Small intestine (tissue), 7 donors: ENCODE results near the gene ATF6. TPM values are rescaled to one million over a fixed set of nuclear protein-coding genes. Genes with fewer than 3 reads are reported as not detected.
A peak's percentile ranks its signal among the peaks of the same experiment; 100 is the strongest.

Experiments
- DNase-seq, 2 donors: peaks; one replicate each; pipeline versions ENCODE4 v3.0.0 to v3.0.0-alpha.2; 2013
- FAIRE-seq: peaks from 2 replicates; lab custom pipeline; 2012; peaks lifted over from hg19 to GRCh38; lab: Jason Lieb, UNC
- H3K27ac ChIP-seq, 3 donors: one replicate each; pipeline ENCODE4 v1.5.1; 2013; ENCODE audit warnings: low read length in 2 of 3, mild to moderate bottlenecking in 2 of 3, control low read depth in 1 of 3, inconsistent platforms in 1 of 3, low read depth in 1 of 3, moderate library complexity in 1 of 3
- H3K27me3 ChIP-seq, 3 donors: one replicate each; pipeline ENCODE4 v1.6.1; 2013; ENCODE audit warnings: low read length in 3 of 3, inconsistent platforms in 1 of 3; ENCODE audit not compliant: control insufficient read depth in 3 of 3, insufficient read depth in 3 of 3
- H3K36me3 ChIP-seq, 3 donors: one replicate each; pipeline ENCODE4 v1.6.1; 2013; ENCODE audit warnings: low read length in 3 of 3, inconsistent platforms in 1 of 3, low read depth in 1 of 3, mild to moderate bottlenecking in 1 of 3, moderate library complexity in 1 of 3; ENCODE audit not compliant: control insufficient read depth in 3 of 3, insufficient read depth in 2 of 3
- H3K4me1 ChIP-seq, 3 donors: one replicate each; pipeline ENCODE4 v1.6.1; 2013; ENCODE audit warnings: low read length in 2 of 3, inconsistent platforms in 1 of 3, low read depth in 1 of 3, mild to moderate bottlenecking in 1 of 3, moderate library complexity in 1 of 3; ENCODE audit not compliant: control insufficient read depth in 3 of 3, insufficient read depth in 2 of 3
- H3K4me3 ChIP-seq, 3 donors: one replicate each; pipeline ENCODE4 v1.5.1; 2013; ENCODE audit warnings: low read length in 3 of 3, control low read depth in 1 of 3, inconsistent platforms in 1 of 3, low read depth in 1 of 3, mild to moderate bottlenecking in 1 of 3, moderate library complexity in 1 of 3
- H3K9me3 ChIP-seq, 2 donors: one replicate each; pipeline ENCODE4 v1.6.1; 2013; ENCODE audit warnings: low read depth in 1 of 2, low read length in 1 of 2; ENCODE audit not compliant: control insufficient read depth in 2 of 2, insufficient read depth in 1 of 2
- WGBS, 3 donors: extraction: QIAGEN DNeasy Blood & Tissue Kit; methylation state at CpG; one replicate each; pipeline ENCODE4 v1.1.7; 2013; 5-methylcytosine and 5-hydroxymethylcytosine counted together
- polyA plus RNA-seq, 4 donors: library from polyadenylated mRNA; stranded (reverse) in 3 of 4; unstranded in 1 of 4; fragments of 200-250 nt in 3 of 4; fragments of 120-200 nt in 1 of 4; gene quantifications; one replicate each; pipeline versions ENCODE4 v1.2.1 to v1.2.3, GENCODE V29; 2013
- donor health status: healthy with polysubstance abuse.
- donor health status: control.
- donor health status: control.
- donor health status: Bipolar disorder and iron deficiency.
- donor health status: healthy.

ATF6 gene
- polyA plus RNA-seq, 4 donors, result 2.7 to 19.6 (median 6.1) TPM

DNA sequence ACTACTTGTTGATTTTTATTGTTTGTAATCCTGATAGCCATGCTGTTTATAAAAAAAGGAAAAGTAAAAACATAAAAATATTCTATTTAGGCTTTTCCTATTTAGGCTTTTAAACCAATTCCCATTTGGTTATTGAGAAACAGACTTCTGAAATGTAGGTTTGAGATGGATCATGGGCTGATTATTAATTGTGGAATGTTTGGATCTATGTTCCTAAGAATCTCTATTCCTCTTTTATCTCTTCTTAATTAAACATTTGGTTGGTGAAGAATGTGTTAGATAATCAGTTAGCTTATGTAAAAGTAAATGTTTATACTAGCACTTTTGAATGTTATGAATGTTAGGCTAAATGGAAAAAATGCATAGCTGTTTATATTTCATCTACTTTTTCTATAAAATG is 97.4 kb downstream of the ATF6 start:
- Histone ChIP-seq H3K9me3 (no peaks in the 10 kb centered on the region), H3K4me3 (no peak overlapping the region), H3K36me3 (peaks cover 0 to 7% (median 2%) of the 10 kb centered on the region in 3 donors), H3K4me1 (no peaks in the 10 kb centered on the region), H3K27ac (no peak overlapping the region), H3K27me3 (no peaks in the 10 kb centered on the region)
- DNase-seq (no peak), FAIRE-seq (no peak)

DNA sequence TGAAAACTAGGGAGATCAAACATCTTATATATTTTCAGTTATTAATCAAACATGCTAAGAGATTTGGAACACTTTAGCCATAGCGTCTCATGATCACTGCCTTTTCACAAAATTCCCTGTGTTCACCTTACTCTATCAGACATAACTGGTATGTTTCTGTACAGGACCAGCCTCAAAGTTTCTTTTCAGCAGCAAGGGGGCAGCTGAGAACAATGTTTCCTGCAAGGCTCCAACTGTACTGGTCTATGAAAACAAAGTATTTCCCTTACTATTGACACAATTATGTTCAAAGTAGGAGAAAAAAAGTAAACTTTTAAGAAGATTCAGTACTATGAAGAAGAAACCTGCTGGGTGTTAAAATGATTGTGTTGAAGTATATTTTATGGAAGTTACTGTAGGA is 98.5 kb downstream of the ATF6 start:
- Histone ChIP-seq H3K4me1 (no peaks in the 10 kb centered on the region), H3K27me3 (no peaks in the 10 kb centered on the region), H3K36me3 (peaks cover 0 to 7% (median 2%) of the 10 kb centered on the region in 3 donors), H3K4me3 (no peak overlapping the region), H3K9me3 (no peaks in the 10 kb centered on the region), H3K27ac (no peak overlapping the region)
- DNase-seq (peak in 1 of 2 donors; percentile 9), FAIRE-seq (no peak)
- WGBS, 3 donors, result 94 to 100% (median 96%) methylated on average over 1 of the region's 1 CpG

DNA sequence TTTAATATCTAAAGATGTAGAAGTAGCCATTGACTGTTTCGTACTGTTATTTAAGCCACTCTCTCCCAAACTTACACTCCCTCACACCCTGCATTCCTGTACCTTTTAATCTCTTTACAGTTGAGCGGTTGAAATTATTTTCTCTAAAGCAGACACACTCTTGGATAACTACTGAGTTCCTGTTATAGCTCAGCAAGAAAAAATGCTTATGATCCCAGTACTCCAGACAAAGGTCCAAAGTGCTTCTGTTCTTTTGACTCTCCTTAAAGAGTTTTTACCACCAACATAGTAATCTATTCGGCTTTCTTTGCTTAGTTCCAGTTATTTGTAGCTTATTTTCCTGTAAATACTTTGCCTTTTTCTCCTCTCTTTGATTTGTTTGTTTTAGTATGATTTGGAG is 100.1 kb downstream of the ATF6 start:
- no peaks in the 10 kb centered on the region for H3K27me3 ChIP-seq
- WGBS, 3 donors, result 78 to 92% (median 85%) methylated on average over 3 of the region's 3 CpGs
- FAIRE-seq (no peak), DNase-seq (peak in 1 of 2 donors; percentile 57)
- H3K27ac ChIP-seq, result peak overlapping the region in 1 of 3 donors; percentile 36
- no peak overlapping the region for H3K4me3 ChIP-seq
- no peaks in the 10 kb centered on the region for H3K4me1 ChIP-seq
- peaks cover 0 to 5% (median 2%) of the 10 kb centered on the region in 3 donors for H3K36me3 ChIP-seq
- H3K9me3 ChIP-seq, result no peaks in the 10 kb centered on the region

DNA sequence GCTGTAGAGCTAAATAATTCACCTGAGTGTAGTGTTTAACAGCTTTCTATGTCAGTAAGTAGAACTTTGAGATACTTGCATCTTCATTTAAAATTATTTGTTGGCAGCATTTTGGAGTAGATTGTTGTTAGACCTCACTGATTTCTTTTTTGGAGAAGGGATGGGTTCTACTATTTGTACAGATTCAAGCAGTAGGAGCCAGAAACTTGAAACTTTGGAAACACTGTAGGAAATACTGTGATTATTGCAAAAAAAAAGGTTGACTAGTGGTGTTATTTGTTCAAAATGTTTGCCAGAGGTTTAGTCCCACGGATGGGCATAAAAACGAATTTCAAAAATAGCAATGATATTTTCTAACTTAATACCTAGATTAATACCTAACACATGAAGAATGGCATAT is 102.7 kb downstream of the ATF6 start:
- Histone ChIP-seq H3K27me3 (no peaks in the 10 kb centered on the region), H3K9me3 (no peaks in the 10 kb centered on the region), H3K4me3 (no peak overlapping the region), H3K4me1 (no peaks in the 10 kb centered on the region), H3K27ac (no peak overlapping the region), H3K36me3 (peaks cover 0 to 5% (median 0%) of the 10 kb centered on the region in 3 donors)
- FAIRE-seq (no peak), DNase-seq (no peak)
- WGBS, 3 donors, result 81 to 90% (median 89%) methylated on average over 2 of the region's 2 CpGs

DNA sequence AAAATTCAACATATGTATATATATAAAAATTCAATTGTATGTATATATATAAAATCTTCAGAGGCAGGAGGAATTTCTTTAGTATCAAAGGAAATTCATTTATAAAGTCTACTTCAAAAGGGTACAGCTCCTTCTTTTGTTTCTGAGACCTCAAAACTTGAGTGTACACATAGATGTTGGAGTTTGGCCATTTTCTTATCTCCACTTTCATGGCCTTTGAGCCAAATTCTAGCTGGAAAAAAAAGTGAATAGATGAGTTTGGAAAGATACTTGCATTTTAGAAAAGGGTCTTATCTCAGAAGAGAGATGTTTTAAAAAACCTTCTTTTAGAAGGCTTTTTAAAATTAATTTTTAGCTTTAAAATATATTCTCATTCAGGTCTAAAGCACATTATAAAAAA is 103.2 kb downstream of the ATF6 start:
- DNase-seq (no peak), FAIRE-seq (peak; percentile 53)
- Histone ChIP-seq H3K4me3 (no peak overlapping the region), H3K9me3 (no peaks in the 10 kb centered on the region), H3K4me1 (no peaks in the 10 kb centered on the region), H3K27me3 (no peaks in the 10 kb centered on the region), H3K27ac (no peak overlapping the region), H3K36me3 (peaks cover 0 to 4% (median 0%) of the 10 kb centered on the region in 3 donors)

DNA sequence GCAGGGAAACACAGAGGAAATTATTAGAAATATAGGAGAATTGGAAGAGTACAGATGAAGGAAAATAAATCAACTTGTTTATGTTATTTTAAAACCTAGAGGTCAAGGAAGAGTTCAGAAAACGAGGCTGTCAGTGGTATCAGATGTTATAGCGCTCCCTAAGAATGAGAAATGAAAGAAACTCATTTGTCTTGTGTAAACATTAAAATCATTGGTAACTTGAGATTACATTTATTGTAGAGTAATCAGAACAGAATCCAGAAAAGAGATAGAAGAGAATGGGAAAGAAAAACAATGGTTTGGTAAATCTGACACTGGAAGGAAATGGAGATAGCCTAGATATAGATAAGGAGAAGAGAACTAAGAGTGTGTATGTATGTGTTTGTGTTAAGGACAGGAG is 106.4 kb downstream of the ATF6 start:
- Histone ChIP-seq H3K27me3 (no peaks in the 10 kb centered on the region), H3K36me3 (no peaks in the 10 kb centered on the region), H3K4me1 (no peaks in the 10 kb centered on the region), H3K9me3 (no peaks in the 10 kb centered on the region), H3K27ac (no peak overlapping the region), H3K4me3 (no peak overlapping the region)
- DNase-seq (no peak), FAIRE-seq (no peak)
- WGBS, 3 donors, result 37 to 58% (median 57%) methylated on average over 2 of the region's 2 CpGs

DNA sequence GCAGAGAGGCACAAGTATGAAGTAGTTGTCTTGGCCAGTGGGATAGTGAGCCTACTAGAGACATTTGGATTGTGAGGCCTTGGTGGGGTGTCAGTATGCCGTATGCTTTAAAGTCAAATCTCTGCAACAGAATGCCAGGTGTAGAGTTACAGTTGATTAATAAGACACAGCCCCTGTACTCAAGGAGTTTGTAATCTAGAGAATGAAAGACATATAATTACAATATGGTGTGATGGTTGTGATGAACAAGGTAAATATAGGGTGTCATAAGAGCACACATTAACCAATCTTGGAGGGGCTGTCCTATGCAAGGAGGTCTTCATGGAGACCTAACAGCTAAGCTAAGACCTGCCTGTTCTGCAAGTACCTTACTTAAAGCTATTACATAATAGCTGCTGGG is 113.1 kb downstream of the ATF6 start:
- no peak for FAIRE-seq
- H3K4me1 ChIP-seq, result no peaks in the 10 kb centered on the region
- no peak for DNase-seq
- no peaks in the 10 kb centered on the region for H3K27me3 ChIP-seq
- peaks cover 0 to 2% (median 0%) of the 10 kb centered on the region in 3 donors for H3K36me3 ChIP-seq
- 93 to 98% (median 96%) methylated on average over 1 of the region's 1 CpG for WGBS, 3 donors
- no peaks in the 10 kb centered on the region for H3K9me3 ChIP-seq
- no peak overlapping the region for H3K4me3 ChIP-seq
- no peak overlapping the region for H3K27ac ChIP-seq

DNA sequence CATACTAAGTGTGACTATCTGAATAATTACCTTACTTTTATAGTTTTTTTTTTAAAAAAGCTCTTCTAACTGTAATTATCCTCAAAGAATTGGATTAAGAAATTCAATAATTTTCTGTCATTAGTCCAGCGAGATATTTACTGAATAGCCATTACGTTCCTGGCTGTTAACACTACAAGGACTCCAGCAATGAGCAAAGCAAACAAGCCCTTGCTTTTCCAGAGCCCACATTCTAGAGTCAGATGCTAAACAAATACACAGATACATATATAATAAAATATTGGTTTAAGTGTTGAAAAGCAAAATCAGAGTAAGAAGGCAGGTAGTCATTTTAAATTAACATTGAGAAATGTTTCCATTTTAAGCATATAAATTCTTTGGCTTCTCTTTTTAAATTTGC is 118.4 kb downstream of the ATF6 start:
- no peak overlapping the region for H3K27ac ChIP-seq
- WGBS, 3 donors, result 75 to 87% (median 78%) methylated on average over 2 of the region's 2 CpGs
- no peaks in the 10 kb centered on the region for H3K27me3 ChIP-seq
- no peak for DNase-seq
- no peaks in the 10 kb centered on the region for H3K9me3 ChIP-seq
- no peak overlapping the region for H3K4me3 ChIP-seq
- no peak for FAIRE-seq
- no peaks in the 10 kb centered on the region for H3K4me1 ChIP-seq
- peaks cover 0 to 4% (median 2%) of the 10 kb centered on the region in 3 donors for H3K36me3 ChIP-seq

DNA sequence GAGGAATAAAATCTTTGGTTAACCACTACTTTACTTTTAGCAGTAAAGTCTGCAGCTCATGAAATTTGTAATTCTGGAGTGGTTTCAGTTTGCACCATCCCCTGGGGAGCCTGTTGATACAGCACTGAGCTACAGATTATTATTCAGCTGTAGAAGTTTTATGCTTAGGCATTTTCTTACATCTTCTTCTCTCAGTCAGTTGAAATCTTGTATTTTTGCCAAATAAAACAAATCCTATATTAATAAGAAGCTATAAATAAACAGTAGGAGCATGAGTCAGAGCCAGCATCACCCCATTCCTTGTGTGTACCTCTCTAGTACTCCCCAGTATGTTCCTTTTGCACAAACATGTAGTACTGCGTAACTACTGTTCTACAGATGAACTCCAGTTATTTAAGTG is 118.9 kb downstream of the ATF6 start:
- Histone ChIP-seq H3K4me3 (no peak overlapping the region), H3K27ac (no peak overlapping the region), H3K9me3 (no peaks in the 10 kb centered on the region), H3K27me3 (no peaks in the 10 kb centered on the region), H3K4me1 (no peaks in the 10 kb centered on the region), H3K36me3 (peaks cover 0 to 4% (median 2%) of the 10 kb centered on the region in 3 donors)
- DNase-seq (no peak), FAIRE-seq (no peak)
- 79 to 96% (median 92%) methylated on average over 1 of the region's 1 CpG for WGBS, 3 donors
